GM18502 (cell line): ENCODE measurements around the gene POLR2L.

ENCODE experiments used
- ATAC-seq: cut with Tn5 transposase; IDR thresholded peaks from one replicate; pipeline ENCODE4 v1.9.1; 2021; ENCODE audit warnings: mild to moderate bottlenecking; ENCODE audit not compliant: unreplicated experiment, poor library complexity

The POLR2L gene

DNA sequence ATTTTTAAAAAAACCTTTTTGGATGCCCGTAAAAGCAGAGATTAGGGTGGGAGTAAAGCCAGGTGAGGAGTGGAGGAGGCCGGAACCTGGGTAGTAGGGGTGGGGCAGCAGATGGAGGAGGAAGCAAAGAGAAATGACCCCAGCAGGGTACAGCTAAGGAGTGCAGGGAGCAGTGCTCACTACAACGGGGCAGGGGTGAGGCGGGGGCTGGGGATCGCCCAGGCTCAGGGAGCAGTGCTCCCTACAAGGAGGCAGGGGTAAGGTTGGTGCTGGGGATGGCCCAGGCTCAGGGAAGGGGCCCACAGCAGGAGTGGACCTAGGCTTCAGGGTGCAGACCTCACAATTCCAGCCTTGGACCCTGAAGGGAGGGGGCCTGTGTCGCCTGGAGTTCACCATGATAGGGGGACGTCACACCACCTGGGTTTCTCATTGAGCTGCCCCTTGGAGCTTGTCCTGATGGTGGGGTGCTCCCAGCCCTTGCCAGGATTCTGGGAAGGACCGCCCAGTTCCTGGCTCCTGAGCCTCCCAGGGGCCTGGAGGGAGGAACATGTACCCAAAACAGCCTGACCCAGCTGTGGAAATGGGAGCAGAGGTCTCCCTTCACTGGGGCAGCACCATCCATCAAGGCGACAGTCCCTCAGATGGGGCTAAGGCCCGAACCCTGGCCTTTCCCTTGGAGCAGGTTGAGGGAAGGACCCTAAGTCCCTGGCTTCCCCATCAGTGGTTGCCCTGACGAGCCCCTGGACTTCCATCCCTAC is 26.5 kb downstream of the POLR2L start:
- ATAC-seq: no peak

DNA sequence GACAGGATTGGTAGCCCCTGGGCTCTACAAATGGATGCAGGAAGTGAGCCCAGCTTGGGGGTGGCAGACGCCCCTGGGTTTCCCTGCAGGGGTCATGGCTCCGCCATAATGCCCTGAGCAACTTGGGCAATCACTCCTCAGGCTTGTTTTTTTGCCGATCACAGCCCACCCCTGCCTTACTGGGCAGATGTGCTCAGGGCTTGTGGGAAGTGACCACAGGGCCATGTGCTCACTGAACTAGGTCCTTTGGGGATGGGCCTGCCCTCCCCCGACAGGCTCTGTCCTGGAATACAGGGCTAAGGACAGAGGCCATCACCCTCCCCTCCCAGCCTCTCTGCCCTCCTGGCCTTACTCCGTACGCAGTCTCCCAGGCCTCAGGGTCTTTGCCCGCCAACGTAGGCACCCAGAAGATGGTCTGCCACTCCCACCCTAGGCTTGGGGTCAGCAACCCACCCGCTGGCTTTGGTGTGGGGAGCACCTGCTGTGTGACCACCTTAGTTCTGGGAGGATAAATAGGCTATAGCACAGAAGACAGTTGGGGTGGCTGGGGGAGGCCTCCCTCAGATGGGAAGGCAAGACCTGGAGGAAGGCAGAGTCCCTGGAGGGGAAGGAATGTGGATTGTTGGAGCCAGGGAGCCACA is 28.8 kb downstream of the POLR2L start:
- ATAC-seq: no peak

DNA sequence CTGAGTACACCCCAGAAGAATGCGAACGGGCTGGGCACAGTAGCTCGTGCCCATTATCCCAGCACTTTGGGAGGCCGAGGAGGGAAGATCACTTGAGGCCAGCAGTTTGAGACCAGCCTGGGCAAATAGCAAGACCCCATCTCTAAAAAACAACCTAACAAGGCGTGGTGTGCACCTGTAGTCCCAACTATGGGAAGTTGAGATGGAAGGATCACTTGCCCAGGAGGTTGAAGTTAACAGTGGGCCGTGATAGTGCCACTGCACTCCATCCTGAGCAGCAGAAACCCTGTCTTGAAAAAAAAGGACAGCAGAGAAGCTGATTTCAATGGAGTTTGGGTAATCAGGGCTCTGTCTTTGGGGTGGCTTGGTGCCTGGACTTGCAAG is 29.3 kb downstream of the POLR2L start:
- ATAC-seq: no peak

DNA sequence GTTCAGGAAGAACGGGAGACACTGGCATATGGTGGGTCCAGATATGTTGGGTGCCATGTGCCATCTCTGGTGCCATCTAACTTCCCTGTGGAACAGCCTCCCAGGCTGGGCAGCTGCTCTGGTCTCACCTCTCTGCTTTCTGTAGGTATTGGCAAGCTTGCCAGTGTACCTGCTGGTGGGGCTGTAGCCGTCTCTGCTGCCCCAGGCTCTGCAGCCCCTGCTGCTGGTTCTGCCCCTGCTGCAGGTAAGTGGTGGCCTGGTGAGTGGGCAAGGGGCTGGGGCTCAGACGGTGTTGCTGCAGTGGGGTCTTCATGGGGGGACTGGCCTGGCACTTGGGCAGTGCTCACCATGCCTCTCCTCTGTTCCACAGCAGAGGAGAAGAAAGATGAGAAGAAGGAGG is 29.9 kb downstream of the POLR2L start:
- ATAC-seq: no peak

DNA sequence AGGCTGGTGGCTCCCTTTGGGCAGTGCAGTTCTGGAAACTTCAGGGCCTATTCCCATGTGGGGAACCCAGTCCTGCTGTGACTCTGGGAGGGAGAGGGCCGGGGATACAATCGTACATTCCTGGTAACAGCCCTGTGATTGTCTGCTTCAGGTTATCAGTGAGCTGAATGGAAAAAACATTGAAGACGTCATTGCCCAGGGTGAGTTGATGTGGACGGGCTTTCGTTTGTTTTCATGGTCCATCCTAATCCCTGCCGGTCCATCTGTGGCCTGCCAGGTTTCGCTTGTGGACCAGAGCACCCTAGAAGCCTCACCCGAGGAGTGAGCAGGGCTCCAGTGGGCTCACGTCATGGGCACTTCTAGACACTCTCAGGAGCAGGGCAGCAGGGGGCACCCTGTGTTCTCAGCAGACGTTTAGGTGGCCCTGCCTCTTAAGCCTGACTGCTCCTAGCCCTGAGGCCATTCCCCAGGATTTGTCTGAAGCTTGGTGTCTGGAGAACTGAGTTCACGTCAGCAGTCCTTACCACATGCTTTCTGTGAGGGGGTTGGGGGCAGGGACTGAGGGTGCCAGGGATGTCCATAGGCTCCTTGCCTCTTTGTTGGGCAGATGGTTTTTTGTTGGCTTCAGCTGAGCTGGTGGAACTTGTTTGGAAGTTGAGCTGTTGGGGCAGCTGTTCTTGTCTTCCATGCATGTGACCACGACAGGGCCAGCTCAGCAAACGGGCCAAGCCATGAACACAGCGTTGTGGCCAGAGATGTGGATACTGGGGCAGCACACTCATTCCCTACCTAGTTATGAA is 30.7 kb downstream of the POLR2L start:
- no peak for ATAC-seq

DNA sequence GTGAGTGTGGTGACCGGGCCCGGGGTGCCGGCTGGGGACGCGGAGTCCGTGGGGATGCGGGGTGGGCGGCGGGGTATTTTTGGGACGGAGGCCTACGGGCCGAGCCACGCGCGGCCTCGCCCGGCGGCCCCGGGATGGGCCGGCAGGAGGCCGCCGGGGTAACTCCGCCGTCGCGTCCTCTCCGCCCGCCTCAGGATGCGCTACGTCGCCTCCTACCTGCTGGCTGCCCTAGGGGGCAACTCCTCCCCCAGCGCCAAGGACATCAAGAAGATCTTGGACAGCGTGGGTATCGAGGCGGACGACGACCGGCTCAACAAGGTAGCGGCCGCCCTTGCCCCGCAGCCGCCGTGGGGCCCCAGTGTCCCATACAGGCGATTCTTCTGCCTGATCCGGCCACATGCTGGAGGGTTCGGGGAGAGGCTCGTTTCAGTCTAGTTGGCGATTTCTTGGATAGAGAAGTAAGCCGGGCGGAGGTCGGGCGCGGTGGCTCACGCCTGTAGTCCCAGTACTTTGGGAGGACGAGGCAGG is 32.2 kb downstream of the POLR2L start:
- ATAC-seq: no peak

- ATAC-seq: peak; percentile 80
These were observed 32.9 kb downstream of the POLR2L start, which contains the start of gene RPLP2 for GRCh38 chr11:809287-810039. TSS of gene RPLP2 (plus strand) at chr11:809967. CDS start at chr11:810235, 268 bp downstream.

DNA sequence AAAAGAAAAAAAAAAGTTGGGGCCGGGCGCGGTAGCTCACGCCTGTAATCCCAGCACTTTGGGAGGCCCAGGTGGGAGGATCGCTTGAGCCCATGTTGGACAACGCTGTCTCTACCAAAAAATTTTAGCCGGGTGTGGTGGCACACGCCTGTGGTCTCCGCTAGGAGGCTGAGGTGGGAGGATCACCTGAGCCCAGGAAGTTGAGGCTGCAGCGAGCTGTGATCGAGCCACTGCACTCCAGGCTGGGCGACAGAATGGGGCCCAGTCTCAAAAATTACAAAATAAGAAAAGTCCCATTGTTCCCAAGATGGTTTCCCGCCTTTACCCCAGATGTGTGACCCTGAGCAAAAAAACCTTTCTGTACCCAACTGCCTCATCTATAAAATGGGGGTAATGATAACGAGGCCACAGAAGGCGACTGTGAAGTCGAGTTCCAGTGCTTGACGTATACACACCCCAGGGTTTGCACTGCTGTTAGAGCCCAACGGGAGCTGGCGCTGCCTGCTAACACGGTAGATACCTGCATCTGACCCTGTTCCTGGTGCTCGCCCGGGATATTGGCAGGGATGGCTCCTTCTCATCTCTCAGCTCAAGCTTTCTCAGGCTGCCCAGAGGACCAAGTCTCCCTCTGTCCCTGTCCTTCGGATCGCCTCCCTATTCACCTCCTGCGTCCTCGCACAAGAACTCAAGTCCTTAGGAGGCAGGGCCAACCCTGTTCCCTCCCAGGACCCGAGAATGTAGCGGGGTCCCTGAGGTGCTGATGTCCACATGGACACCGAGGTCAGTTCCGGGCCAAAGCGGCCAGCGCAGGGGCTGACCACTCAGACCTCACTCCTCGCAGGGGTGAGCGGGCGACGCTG is 33.7 kb downstream of the POLR2L start:
- no peak for ATAC-seq

DNA sequence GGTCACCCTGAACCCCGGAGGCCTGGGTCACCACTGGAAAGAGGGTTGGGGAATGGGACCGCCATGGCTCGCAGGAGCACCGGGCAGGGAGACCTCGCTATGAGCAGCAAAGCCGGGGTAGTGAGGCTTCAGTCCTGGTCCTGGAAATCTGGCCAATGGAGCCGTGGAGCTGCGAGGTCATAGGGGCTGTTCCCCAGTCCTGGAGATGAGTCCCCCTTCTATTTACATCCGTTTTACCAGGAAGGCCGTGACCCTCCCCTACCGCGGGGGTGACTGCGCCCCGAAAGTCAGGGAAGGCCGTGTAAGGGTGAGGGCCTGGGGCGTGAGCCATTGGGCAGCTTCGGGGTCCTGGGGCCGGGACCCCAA is 37.7 kb downstream of the POLR2L start:
- ATAC-seq: no peak

DNA sequence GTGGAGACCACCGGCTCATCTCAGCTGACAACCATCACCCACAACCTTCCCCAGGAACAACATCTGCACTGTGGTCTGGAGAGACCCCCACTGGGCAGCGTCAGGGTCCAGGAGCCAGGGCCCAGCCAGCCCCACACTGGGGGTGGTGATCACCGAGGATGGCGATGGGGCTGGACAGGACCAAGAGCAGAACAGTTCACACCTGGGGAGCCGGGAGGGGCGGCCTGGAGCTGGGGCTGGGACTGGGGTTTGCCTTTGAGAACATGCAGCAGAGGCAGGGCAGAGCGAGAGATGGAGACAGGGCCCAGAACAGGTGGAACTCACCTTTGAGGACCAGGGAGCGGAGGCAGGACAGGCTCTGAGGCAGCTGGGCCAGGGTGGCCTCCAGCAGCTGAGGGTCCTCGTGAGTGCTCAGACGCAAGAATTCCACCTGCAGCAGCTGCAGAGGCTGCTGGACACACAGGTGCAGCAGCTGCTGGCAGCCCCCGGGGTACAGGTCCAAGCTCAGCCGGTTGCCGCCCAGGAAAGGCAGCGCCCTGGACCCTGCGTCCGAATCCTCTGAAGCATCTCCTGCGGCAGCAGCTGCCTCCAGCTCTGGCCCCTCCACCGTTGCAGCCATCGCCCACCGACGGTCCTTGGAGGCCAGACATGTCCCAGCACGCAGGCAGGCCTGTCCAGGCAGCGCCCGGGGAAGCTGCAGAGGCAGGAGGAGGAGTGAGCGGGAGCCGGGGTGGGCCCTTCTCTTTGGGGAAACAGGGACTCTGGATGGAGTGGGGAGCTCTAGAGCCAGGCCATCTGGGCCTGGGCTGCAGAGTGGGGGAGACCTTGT is 38.3 kb downstream of the POLR2L start:
- ATAC-seq: no peak

GRCh38 chr11:803467-803742 is 38.9 kb downstream of the POLR2L start:
- no peak for ATAC-seq

DNA sequence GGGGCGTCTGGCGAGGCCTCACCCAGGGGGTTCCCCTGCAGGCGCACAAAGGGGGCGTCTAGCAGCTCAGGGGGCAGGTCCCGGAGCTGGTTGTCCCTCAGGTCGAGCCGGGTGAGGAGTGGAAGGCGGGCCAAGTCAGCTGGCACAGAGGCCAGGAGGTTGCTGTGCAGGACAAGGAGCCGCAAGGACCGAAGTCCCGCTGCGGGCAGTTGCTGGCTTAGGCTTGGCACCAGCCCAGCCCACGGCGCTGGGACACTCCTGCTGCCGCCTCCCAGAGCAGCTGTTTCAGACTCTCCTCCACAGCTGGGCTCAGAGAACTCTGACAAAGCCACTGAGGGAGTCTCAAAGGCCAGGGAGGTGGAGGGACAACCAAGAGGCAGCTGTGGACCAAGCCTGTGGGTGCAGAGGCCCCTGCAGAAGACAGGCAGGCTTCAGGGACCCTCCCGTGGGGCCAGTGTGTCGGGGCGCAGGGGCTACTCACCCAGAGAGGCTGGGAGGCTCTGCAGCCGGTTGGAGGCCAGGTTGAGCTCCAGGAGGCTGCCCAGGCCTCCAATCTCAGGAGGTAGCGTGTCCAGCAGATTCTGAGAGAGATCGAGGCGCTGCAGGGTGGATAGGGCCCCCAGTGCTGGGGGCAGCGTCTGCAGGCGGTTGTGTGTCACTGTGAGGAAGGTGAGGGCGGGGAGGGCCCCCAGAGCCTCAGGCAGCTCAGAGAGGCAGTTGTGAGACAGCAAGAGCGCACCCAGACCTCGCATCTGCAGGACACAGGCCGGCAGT is 39.4 kb downstream of the POLR2L start:
- no peak for ATAC-seq

GRCh38 chr11:802018-802617 is 40.2 kb downstream of the POLR2L start:
- no peak for ATAC-seq

- no peak for ATAC-seq
These were observed 41.1 kb downstream of the POLR2L start for GRCh38 chr11:801097-801780.

- no peak for ATAC-seq
These were observed 41.9 kb downstream of the POLR2L start for GRCh38 chr11:800473-800872.

- no peak for ATAC-seq
These were observed 42.5 kb downstream of the POLR2L start for GRCh38 chr11:799641-800316.
